H1 (cell line): ENCODE measurements around the gene FCHSD1.

Experiments used
- EP300 ChIP-seq, 2 experiments: IDR thresholded peaks; 1 replicate in 1 of 2; 2 replicates in 1 of 2; pipeline ENCODE4 v1.6.1; 2011 to 2012; ENCODE audit warnings: low read depth in 2 of 2, low read length in 2 of 2, mild to moderate bottlenecking in 2 of 2, borderline replicate concordance in 1 of 2, inconsistent platforms in 1 of 2, moderate library complexity in 1 of 2
- EZH2 ChIP-seq: fragments of 200-600 bp; sonication (generic); IDR thresholded peaks from 2 replicates; pipeline ENCODE4 v1.7.1; 2012; ENCODE audit warnings: low read depth, mild to moderate bottlenecking, moderate library complexity, low read length, inconsistent platforms; ENCODE audit not compliant: severe bottlenecking
- POLR2AphosphoS5 ChIP-seq: IDR thresholded peaks from 2 replicates; pipeline ENCODE4 v1.6.1; 2011; ENCODE audit warnings: low read depth, low read length
- SIN3A ChIP-seq, 2 experiments: IDR thresholded peaks in 1 of 2; conservative IDR thresholded peaks in 1 of 2; 2 replicates each; pipeline ENCODE4 v1.6.1; 2011 to 2012; ENCODE audit warnings: low read length in 2 of 2, improper control_type of control experiment in 1 of 2, low read depth in 1 of 2, mild to moderate bottlenecking in 1 of 2
- SUZ12 ChIP-seq: fragments of 200-600 bp; sonication (generic); IDR thresholded peaks from 2 replicates; pipeline ENCODE4 v1.6.1; 2012; ENCODE audit warnings: mild to moderate bottlenecking, inconsistent platforms, low read length, moderate library complexity, mixed read lengths
- TF ChIP-seq, protein P1 (sequence below): IDR thresholded peaks from 2 replicates; pipeline ENCODE4 v1.6.1; 2011; ENCODE audit warnings: low read depth, mild to moderate bottlenecking, low read length; ENCODE audit not compliant: insufficient read depth

DNA sequence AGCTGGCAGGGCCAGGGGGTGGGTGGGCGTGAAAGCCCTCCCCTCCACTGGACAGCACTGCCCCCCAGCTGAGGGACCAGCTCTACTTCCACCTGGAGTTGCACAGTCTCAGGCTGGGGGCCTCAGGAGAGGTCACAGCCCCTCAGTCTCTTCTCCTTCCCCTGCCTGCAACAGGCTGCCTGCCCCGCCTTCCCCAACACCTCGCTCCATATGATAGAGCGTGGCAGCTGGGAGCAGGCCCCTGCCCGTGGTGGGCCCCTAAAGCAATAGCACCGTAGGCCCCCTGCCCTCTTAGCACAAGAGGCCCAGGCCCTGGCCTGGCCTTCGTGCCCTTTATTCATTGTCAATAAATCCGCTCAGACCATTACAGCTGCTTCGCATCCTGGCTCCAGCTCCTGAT, 10.5 kb downstream of the FCHSD1 start:
- TF ChIP-seq POLR2AphosphoS5 (no peak), EZH2 (no peak), EP300 (IDR thresholded peaks at IDR 0.05; ENCODE audit: borderline replicate concordance in 1 of 2, low read depth in 2 of 2, low read length in 2 of 2) (no peak), SUZ12 (no peak), SIN3A (conservative IDR thresholded peaks at IDR 0.05 in 1 of 2, IDR thresholded peaks at IDR 0.05 in 1 of 2; ENCODE audit: low read depth in 1 of 2, low read length in 2 of 2) (no peak)
- TF ChIP-seq, protein P1, sequence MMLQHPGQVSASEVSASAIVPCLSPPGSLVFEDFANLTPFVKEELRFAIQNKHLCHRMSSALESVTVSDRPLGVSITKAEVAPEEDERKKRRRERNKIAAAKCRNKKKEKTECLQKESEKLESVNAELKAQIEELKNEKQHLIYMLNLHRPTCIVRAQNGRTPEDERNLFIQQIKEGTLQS: no peak
